ENCODE results near the gene NDUFA8. TPM values are rescaled to one million over a fixed set of nuclear protein-coding genes. Genes with fewer than 3 reads are reported as not detected.
A peak's percentile ranks its signal among the peaks of the same experiment; 100 is the strongest.

NDUFA8 gene

GRCh38 chr9:122106576-122106975, 53.0 kb downstream of the NDUFA8 start:
- Histone ChIP-seq H3K4me3 (ENCODE audit: low read length) (no peak overlapping the region), H3K36me3 (ENCODE audit: insufficient read depth, low read length) (no peaks in the 10 kb centered on the region), H3K4me1 (ENCODE audit: control insufficient read depth, insufficient read depth, low read length) (no peaks in the 10 kb centered on the region), H3K9ac (ENCODE audit: low read depth, low read length) (no peak overlapping the region), H3K27me3 (ENCODE audit: control insufficient read depth, insufficient read depth, low read length) (peaks cover 16% of the 10 kb centered on the region), H3K9me3 (replicated peaks; ENCODE audit: low read length) (no peaks in the 10 kb centered on the region), H3K4me2 (ENCODE audit: low read length) (no peak overlapping the region)

- no peak overlapping the region for H3K4me3 ChIP-seq (ENCODE audit: low read length)
- H3K36me3 ChIP-seq (ENCODE audit: insufficient read depth, low read length): no peaks in the 10 kb centered on the region
Measured at GRCh38 chr9:122103985-122104384, 55.6 kb downstream of the NDUFA8 start.

GRCh38 chr9:122102156-122102555, 57.4 kb downstream of the NDUFA8 start:
- no peak overlapping the region for H3K4me2 ChIP-seq (ENCODE audit: low read length)

More at GRCh38 chr9:122103985-122104384, 55.6 kb downstream of the NDUFA8 start:
- H3K4me2 ChIP-seq (ENCODE audit: low read length): no peak overlapping the region
- no peak overlapping the region for H3K9ac ChIP-seq (ENCODE audit: low read depth, low read length)
- peaks cover 11% of the 10 kb centered on the region for H3K27me3 ChIP-seq (ENCODE audit: control insufficient read depth, insufficient read depth, low read length)
- H3K9me3 ChIP-seq (replicated peaks; ENCODE audit: low read length): no peaks in the 10 kb centered on the region
- no peaks in the 10 kb centered on the region for H3K4me1 ChIP-seq (ENCODE audit: control insufficient read depth, insufficient read depth, low read length)

GRCh38 chr9:122100756-122101155, 58.8 kb downstream of the NDUFA8 start:
- Histone ChIP-seq H3K9ac (ENCODE audit: low read depth, low read length) (no peak overlapping the region), H3K36me3 (ENCODE audit: insufficient read depth, low read length) (no peaks in the 10 kb centered on the region), H3K4me2 (ENCODE audit: low read length) (no peak overlapping the region), H3K27me3 (ENCODE audit: control insufficient read depth, insufficient read depth, low read length) (peaks cover 9% of the 10 kb centered on the region), H3K9me3 (replicated peaks; ENCODE audit: low read length) (no peaks in the 10 kb centered on the region), H3K4me1 (ENCODE audit: control insufficient read depth, insufficient read depth, low read length) (no peaks in the 10 kb centered on the region), H3K4me3 (ENCODE audit: low read length) (no peak overlapping the region)

More at GRCh38 chr9:122102156-122102555, 57.4 kb downstream of the NDUFA8 start:
- no peak overlapping the region for H3K9ac ChIP-seq (ENCODE audit: low read depth, low read length)
- H3K9me3 ChIP-seq (replicated peaks; ENCODE audit: low read length): no peaks in the 10 kb centered on the region
- H3K4me1 ChIP-seq (ENCODE audit: control insufficient read depth, insufficient read depth, low read length): no peaks in the 10 kb centered on the region
- peaks cover 9% of the 10 kb centered on the region for H3K27me3 ChIP-seq (ENCODE audit: control insufficient read depth, insufficient read depth, low read length)
- H3K4me3 ChIP-seq (ENCODE audit: low read length): no peak overlapping the region
- no peaks in the 10 kb centered on the region for H3K36me3 ChIP-seq (ENCODE audit: insufficient read depth, low read length)

- peak overlapping the region; percentile 85 for H3K4me2 ChIP-seq (ENCODE audit: low read length)
- H3K4me1 ChIP-seq (ENCODE audit: control insufficient read depth, insufficient read depth, low read length): no peaks in the 10 kb centered on the region
- H3K27me3 ChIP-seq (ENCODE audit: control insufficient read depth, insufficient read depth, low read length): peaks cover 12% of the 10 kb centered on the region
- H3K9me3 ChIP-seq (replicated peaks; ENCODE audit: low read length): no peaks in the 10 kb centered on the region
- no peaks in the 10 kb centered on the region for H3K36me3 ChIP-seq (ENCODE audit: insufficient read depth, low read length)
- H3K9ac ChIP-seq (ENCODE audit: low read depth, low read length): no peak overlapping the region
- peak overlapping the region; percentile 56 for H3K4me3 ChIP-seq (ENCODE audit: low read length)
Measured at GRCh38 chr9:122099271-122099869, 60.2 kb downstream of the NDUFA8 start.

- no peaks in the 10 kb centered on the region for H3K36me3 ChIP-seq (ENCODE audit: insufficient read depth, low read length)
- H3K4me1 ChIP-seq (ENCODE audit: control insufficient read depth, insufficient read depth, low read length): peaks cover 4% of the 10 kb centered on the region
- no peaks in the 10 kb centered on the region for H3K9me3 ChIP-seq (replicated peaks; ENCODE audit: low read length)
- no peak overlapping the region for H3K9ac ChIP-seq (ENCODE audit: low read depth, low read length)
- H3K4me3 ChIP-seq (ENCODE audit: low read length): no peak overlapping the region
- H3K27me3 ChIP-seq (ENCODE audit: control insufficient read depth, insufficient read depth, low read length): peaks cover 12% of the 10 kb centered on the region
- no peak overlapping the region for H3K4me2 ChIP-seq (ENCODE audit: low read length)
Measured at GRCh38 chr9:122097679-122098315, 61.8 kb downstream of the NDUFA8 start.

GRCh38 chr9:122096620-122097415, 62.8 kb downstream of the NDUFA8 start:
- Histone ChIP-seq H3K36me3 (ENCODE audit: insufficient read depth, low read length) (no peaks in the 10 kb centered on the region), H3K27me3 (ENCODE audit: control insufficient read depth, insufficient read depth, low read length) (peaks cover 12% of the 10 kb centered on the region), H3K4me1 (ENCODE audit: control insufficient read depth, insufficient read depth, low read length) (peaks cover 11% of the 10 kb centered on the region), H3K4me2 (ENCODE audit: low read length) (no peak overlapping the region), H3K4me3 (ENCODE audit: low read length) (no peak overlapping the region), H3K9me3 (replicated peaks; ENCODE audit: low read length) (no peaks in the 10 kb centered on the region), H3K9ac (ENCODE audit: low read depth, low read length) (no peak overlapping the region)

GRCh38 chr9:122095010-122095767, 64.4 kb downstream of the NDUFA8 start:
- Histone ChIP-seq H3K27me3 (ENCODE audit: control insufficient read depth, insufficient read depth, low read length) (peaks cover 12% of the 10 kb centered on the region), H3K36me3 (ENCODE audit: insufficient read depth, low read length) (no peaks in the 10 kb centered on the region), H3K4me2 (ENCODE audit: low read length) (no peak overlapping the region), H3K9ac (ENCODE audit: low read depth, low read length) (no peak overlapping the region), H3K4me1 (ENCODE audit: control insufficient read depth, insufficient read depth, low read length) (peaks cover 16% of the 10 kb centered on the region), H3K4me3 (ENCODE audit: low read length) (no peak overlapping the region), H3K9me3 (replicated peaks; ENCODE audit: low read length) (no peaks in the 10 kb centered on the region)

Small RNA genes lying within 50 kb of the gene (small RNA-seq; reads per million reads assigned to genes)
- not detected for gene MIR4478
